Measurements from ENCODE around the gene PKN1.

DNA sequence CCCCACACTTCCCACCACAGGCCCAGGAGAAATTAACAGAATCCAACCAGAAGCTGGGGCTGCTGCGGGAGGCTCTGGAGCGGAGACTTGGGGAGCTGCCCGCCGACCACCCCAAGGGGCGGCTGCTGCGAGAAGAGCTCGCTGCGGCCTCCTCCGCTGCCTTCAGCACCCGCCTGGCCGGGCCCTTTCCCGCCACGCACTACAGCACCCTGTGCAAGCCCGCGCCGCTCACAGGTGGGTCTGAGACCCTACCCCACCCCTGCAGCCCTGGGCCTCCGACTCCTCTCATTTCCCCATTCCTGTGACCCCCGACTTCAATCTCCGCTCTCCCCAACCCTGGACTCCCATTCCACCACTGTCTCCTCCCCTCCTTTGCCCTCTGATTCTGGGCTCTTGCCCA lies 17.8 kb downstream of the PKN1 start:
- TF ChIP-seq, protein P1, sequence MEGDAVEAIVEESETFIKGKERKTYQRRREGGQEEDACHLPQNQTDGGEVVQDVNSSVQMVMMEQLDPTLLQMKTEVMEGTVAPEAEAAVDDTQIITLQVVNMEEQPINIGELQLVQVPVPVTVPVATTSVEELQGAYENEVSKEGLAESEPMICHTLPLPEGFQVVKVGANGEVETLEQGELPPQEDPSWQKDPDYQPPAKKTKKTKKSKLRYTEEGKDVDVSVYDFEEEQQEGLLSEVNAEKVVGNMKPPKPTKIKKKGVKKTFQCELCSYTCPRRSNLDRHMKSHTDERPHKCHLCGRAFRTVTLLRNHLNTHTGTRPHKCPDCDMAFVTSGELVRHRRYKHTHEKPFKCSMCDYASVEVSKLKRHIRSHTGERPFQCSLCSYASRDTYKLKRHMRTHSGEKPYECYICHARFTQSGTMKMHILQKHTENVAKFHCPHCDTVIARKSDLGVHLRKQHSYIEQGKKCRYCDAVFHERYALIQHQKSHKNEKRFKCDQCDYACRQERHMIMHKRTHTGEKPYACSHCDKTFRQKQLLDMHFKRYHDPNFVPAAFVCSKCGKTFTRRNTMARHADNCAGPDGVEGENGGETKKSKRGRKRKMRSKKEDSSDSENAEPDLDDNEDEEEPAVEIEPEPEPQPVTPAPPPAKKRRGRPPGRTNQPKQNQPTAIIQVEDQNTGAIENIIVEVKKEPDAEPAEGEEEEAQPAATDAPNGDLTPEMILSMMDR (IDR thresholded peaks at IDR 0.05), result no peak
- TF ChIP-seq POLR2A (IDR thresholded peaks at IDR 0.05), result no peak
